Cardiac ventricle fibroblast (primary cell): ENCODE results near the gene CSTF2T. TPM values are rescaled to one million over a fixed set of nuclear protein-coding genes. Genes with fewer than 3 reads are reported as not detected.

Experiments used
- total RNA-seq: library from RNA; depleted of rRNA; stranded (reverse); fragments of >200 nt; gene quantifications from 2 replicates; pipeline ENCODE4 v1.2.3, GENCODE V29; 2015

CSTF2T gene
- 37.4 and 39.3 TPM in 2 replicates for total RNA-seq

DNA sequence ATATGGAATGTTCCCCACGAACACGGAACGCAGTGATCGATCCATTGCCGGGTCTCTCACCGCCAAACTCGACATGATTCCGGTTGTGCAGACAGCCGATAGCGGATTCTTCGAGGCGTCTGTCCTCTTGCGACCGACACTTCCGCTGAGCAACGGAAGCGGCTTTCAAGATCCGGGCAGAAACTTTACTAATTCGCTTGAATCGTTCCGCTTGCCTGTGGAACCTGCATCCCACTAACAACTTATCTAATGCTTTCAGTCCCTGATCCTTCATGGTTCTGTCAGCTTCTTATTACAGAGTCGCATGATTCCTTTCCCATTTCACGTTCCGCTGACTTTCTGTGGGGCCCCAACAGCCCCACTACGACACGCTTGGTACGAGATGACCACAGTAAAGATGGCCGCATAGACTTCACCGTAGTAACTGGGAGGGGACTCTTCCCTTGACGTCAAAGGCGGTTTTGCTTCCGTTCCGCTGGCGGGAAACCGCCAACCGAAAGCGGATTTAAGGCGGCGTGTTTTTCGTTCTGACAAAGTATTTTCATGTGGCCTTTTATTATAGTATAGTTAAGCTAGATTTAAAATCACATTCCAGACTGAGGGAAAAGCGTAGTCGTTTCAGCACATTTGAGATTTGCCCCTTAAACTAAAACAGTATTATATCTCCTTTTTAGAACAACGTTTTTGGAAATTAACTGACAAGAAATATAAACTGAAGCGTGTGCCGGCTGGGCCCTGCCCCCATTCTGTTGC is at the start of gene CSTF2T:
CSTF2T (minus strand) TSS at position 121 of the 753 bp plus-strand sequence; CDS start at position 75, 46 bp downstream.

